SU-DHL-6 (cell line): ENCODE measurements around the gene POLR2J.

Experiments used
- CTCF ChIP-seq: fragments of 200-600 bp; sonication (generic); IDR thresholded peaks from one replicate; pipeline ENCODE4 v1.5.1; 2017; ENCODE audit warnings: antibody characterized with exemption, mild to moderate bottlenecking, low read length, moderate library complexity; ENCODE audit not compliant: insufficient read depth, poor library complexity, severe bottlenecking
- EZH2phosphoT487 ChIP-seq: fragments of 200-600 bp; sonication (generic), shearing (Covaris generic); conservative IDR thresholded peaks from 2 replicates; pipeline ENCODE4 v1.6.1; 2018; ENCODE audit warnings: mild to moderate bottlenecking, antibody characterized with exemption, low read length, moderate library complexity, mixed read lengths

GRCh38 chr7:102444961-102445673 lies 33.6 kb downstream of the POLR2J start:
- TF ChIP-seq CTCF (no peak), EZH2phosphoT487 (no peak)
